Heart right ventricle (tissue), 16 donors: ENCODE measurements around the gene C19orf12. TPM values are rescaled to one million over a fixed set of nuclear protein-coding genes. Genes with fewer than 3 reads are reported as not detected.

Experiments used
- ATAC-seq, 8 donors: fragments of 200-7000 bp; cut with Tn5 transposase; one replicate each; pipeline ENCODE4 v1.9.1; 2020; ENCODE audit warnings: mild to moderate bottlenecking in 8 of 8, moderate library complexity in 8 of 8, moderate number of reproducible peaks in 1 of 8
- DNase-seq, 2 donors: peaks; one replicate each; pipeline ENCODE4 v3.0.0-alpha.2; 2020
- H3K27ac ChIP-seq, 10 donors: fragments of 200-600 bp; sonication (generic) in 2 of 10; one replicate each; pipeline versions ENCODE4 v1.5.0 to v1.8.0; 2020 to 2022; ENCODE audit warnings: mild to moderate bottlenecking in 3 of 10
- H3K27me3 ChIP-seq, 7 donors: fragments of 200-600 bp; one replicate each; pipeline ENCODE4 v1.8.0; 2021 to 2022; ENCODE audit warnings: mild to moderate bottlenecking in 2 of 7
- H3K36me3 ChIP-seq, 9 donors: fragments of 200-600 bp; sonication (generic) in 1 of 9; one replicate each; pipeline versions ENCODE4 v1.5.0 to v1.8.0; 2020 to 2022; ENCODE audit warnings: mild to moderate bottlenecking in 2 of 9
- H3K4me1 ChIP-seq, 9 donors: fragments of 200-600 bp; sonication (generic) in 1 of 9; one replicate each; pipeline versions ENCODE4 v1.5.0 to v1.8.0; 2020 to 2022; ENCODE audit warnings: mild to moderate bottlenecking in 4 of 9
- H3K4me3 ChIP-seq, 10 donors: fragments of 200-600 bp; sonication (generic) in 2 of 10; one replicate each; pipeline versions ENCODE4 v1.5.0 to v1.8.0; 2020 to 2022; ENCODE audit warnings: mild to moderate bottlenecking in 7 of 10, moderate library complexity in 2 of 10
- H3K9me3 ChIP-seq, 11 donors: fragments of 200-600 bp in 10 of 11; sonication (generic) in 2 of 11; one replicate each; pipeline versions ENCODE4 v1.5.0 to v1.8.0; 2013 to 2022; ENCODE audit warnings: mild to moderate bottlenecking in 2 of 11, control low read depth in 1 of 11, moderate library complexity in 1 of 11
- CTCF ChIP-seq, 9 donors: fragments of 200-600 bp; sonication (generic) in 2 of 9; IDR thresholded peaks; one replicate each; pipeline versions ENCODE4 v1.5.0 to v1.8.0; 2021 to 2022; ENCODE audit warnings: antibody characterized with exemption in 9 of 9, mild to moderate bottlenecking in 5 of 9, moderate library complexity in 1 of 9
- WGBS, 2 donors: extraction: QIAGEN DNeasy Blood & Tissue Kit; methylation state at CpG; one replicate each; pipeline ENCODE4 v1.1.7; 2013; ENCODE audit warnings: inconsistent platforms in 1 of 2; 5-methylcytosine and 5-hydroxymethylcytosine counted together
- intact Hi-C, 10 donors: fragments of 100-400 bp; cut with DNase I; formaldehyde crosslinking; loops; one replicate each; pipeline versions ENCODE4 v1.11.1 to v1.14.2; 2022
- polyA plus RNA-seq, 2 donors: library from polyadenylated mRNA; stranded (reverse); fragments of 200-250 nt; gene quantifications; one replicate each; pipeline ENCODE4 v1.2.3, GENCODE V29; 2013
- total RNA-seq, 10 donors: library from RNA; stranded (reverse); fragmentation: NEBNext Ultra II Directional in 3 of 10; extraction: Animal tissue kit (Norgen Biotek cat#: 25700) in 3 of 10; gene quantifications; one replicate each; pipeline versions ENCODE4 v1.2.1 to v1.2.4, GENCODE V29; 2021 to 2023
- donor health status: Arrhythmogenic right ventricular cardiomyopathy.
- donor health status: ischemic (EF 13 %, LVEDD 7.1; RV severe dilation, severe dysfunction).
- donor health status: healthy with polysubstance abuse.
- donor health status: DM: no; HTN: yes; CAD: no.
- donor health status: DM: no; HTN: no; CAD: no.
- donor health status: ischemic (EF 25% LVEDD 6.9; RV normal size, moderate dysfunction).
- donor health status: ischemic (EF 25% LVEDD 5.7; RV mildly dilated, moderate dysfunction).
- donor health status: healthy.
- donor health status: DM: yes; HTN: yes; CAD: no.
- donor health status: Ischemic cardiomyopathy.
- donor health status: ischemic (EF 35%, LVEDD 5.7; RV mildly dilated, moderate dysfunction).
- donor health status: nonischemic (EF 11% LVEDD 7.7; RV severe dilation, severe dysfunction).
- donor health status: DM: yes; HTN: yes; CAD: no.
- donor health status: PGD.
- donor health status: ischemic (EF 29% LVEDD 5.4; RV normal size, mild dysfunction).
- donor health status: nonischemic (EF 23%, LVEDD 6.1; RV moderate dilation, normal function).

C19orf12 gene
- total and polyA plus RNA-seq, 12 donors = 26.7 to 83.3 (median 38.3) TPM

GRCh38 chr19:29665826-29666577 is 49.1 kb downstream of the C19orf12 start:
- H3K27ac ChIP-seq = peak overlapping the region; percentile 85 to 97 (median 91)
- intact Hi-C loops = loop anchor here in 6 of 10 donors (1.0 to 10.0 kb wide), 8 partner anchors 19 to 60 kb away; partner anchors contain the start of genes C19orf12 (in 4 of the 6) and POP4 (in 2 of the 6)
- DNase-seq = peak; percentile 58 to 76
- no peaks in the 10 kb centered on the region for H3K27me3 ChIP-seq
- H3K4me3 ChIP-seq = peak overlapping the region; percentile 62 to 98 (median 92)
- WGBS, 2 donors = 1 to 3% methylated on average over 28 to 30 of the region's 30 CpGs
- no peaks in the 10 kb centered on the region for H3K9me3 ChIP-seq
- H3K4me1 ChIP-seq = peaks cover 29 to 89% (median 61%) of the 10 kb centered on the region in 9 donors
- no peak for TF ChIP-seq CTCF (IDR thresholded peaks at IDR 0.05)
- H3K36me3 ChIP-seq = peaks cover 0 to 8% (median 0%) of the 10 kb centered on the region in 9 donors
- ATAC-seq = peak; percentile 51 to 79 (median 66)

- H3K9me3 ChIP-seq = no peaks in the 10 kb centered on the region
- peak; percentile 79 to 93 (median 88) for ATAC-seq
- peak within 1 kb of the TSS; percentile 62 to 98 (median 92) for H3K4me3 ChIP-seq
- peak within 1 kb of the TSS; percentile 85 to 97 (median 91) for H3K27ac ChIP-seq
- WGBS, 2 donors = 0 to 1% methylated on average over 59 to 75 of the region's 75 CpGs
- peaks cover 29 to 83% (median 58%) of the 10 kb centered on the region in 9 donors for H3K4me1 ChIP-seq
- DNase-seq = peak; percentile 89 to 94
- H3K36me3 ChIP-seq = peaks cover 0 to 5% (median 0%) of the 10 kb centered on the region in 9 donors
- intact Hi-C loops = loop anchor here in 6 of 10 donors (1.0 to 10.0 kb wide), 7 partner anchors 19 to 59 kb away; partner anchors contain the start of genes C19orf12 (in 4 of the 6) and POP4 (in 2 of the 6)
- H3K27me3 ChIP-seq = no peaks in the 10 kb centered on the region
- TF ChIP-seq CTCF (IDR thresholded peaks at IDR 0.05) = no peak
Observed at GRCh38 chr19:29665215-29665825, 49.7 kb downstream of the C19orf12 start, which contains the start of gene PLEKHF1. Gene PLEKHF1, plus strand, starts transcription at chr19:29665461. Its CDS starts 8,379 bp downstream, at chr19:29673840.

- ATAC-seq (no peak), DNase-seq (no peak)
- peak in 6 of 9 donors; percentile 14 to 53 (median 36) for TF ChIP-seq CTCF (IDR thresholded peaks at IDR 0.05)
- H3K9me3 ChIP-seq = no peaks in the 10 kb centered on the region
- intact Hi-C loops = loop anchor here in 6 of 10 donors (1.0 to 10.0 kb wide), 8 partner anchors 18 to 58 kb away; partner anchors contain the start of genes C19orf12 (in 4 of the 6) and POP4 (in 2 of the 6)
- 24 to 29% methylated on average over 22 of the region's 22 CpGs for WGBS, 2 donors
- peaks cover 29 to 83% (median 57%) of the 10 kb centered on the region in 9 donors for H3K4me1 ChIP-seq
- H3K27me3 ChIP-seq = no peaks in the 10 kb centered on the region
- peaks cover 0 to 5% (median 0%) of the 10 kb centered on the region in 9 donors for H3K36me3 ChIP-seq
- H3K27ac ChIP-seq = peak overlapping the region; percentile 67 to 97 (median 90)
- peak overlapping the region in 9 of 10 donors; percentile 73 to 98 (median 93) for H3K4me3 ChIP-seq
Observed at GRCh38 chr19:29664753-29665214, 50.3 kb downstream of the C19orf12 start.
